Measurements from ENCODE around the gene SFXN3. TPM values are rescaled to one million over a fixed set of nuclear protein-coding genes. Genes with fewer than 3 reads are reported as not detected.
A peak's percentile ranks its signal among the peaks of the same experiment; 100 is the strongest.

SFXN3 gene
- total and polyA plus RNA-seq, 2 experiments from 2014 or later, result 0.68 to 3.8 TPM

DNA sequence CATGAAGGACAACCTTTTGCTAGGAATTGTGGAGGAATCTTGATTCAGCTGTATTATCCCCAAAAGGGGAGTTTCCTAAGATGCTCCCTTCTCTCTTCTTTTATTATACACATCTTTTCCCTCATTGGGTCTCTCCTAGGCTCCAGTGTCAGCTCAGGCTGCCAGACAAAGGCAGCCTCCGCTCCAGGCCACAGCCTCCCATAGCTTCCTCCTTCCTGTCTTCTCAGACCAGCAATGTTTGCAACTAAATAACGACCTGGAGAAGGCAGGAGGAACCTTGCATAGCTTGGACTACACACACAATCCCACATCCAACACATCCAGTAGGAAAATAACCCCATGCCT, 12.3 kb downstream of the SFXN3 start:
- H3K4me2 ChIP-seq, result peak overlapping the region; percentile 86
- Mint-ChIP-seq H3K4me1 (peaks cover 31% of the 10 kb centered on the region), H3K27ac (0 out of 2 replicates have a peak overlapping the region, but pooled peaks have one; percentile 9), H3K9me3 (no peaks in the 10 kb centered on the region), H3K27me3 (ENCODE audit: insufficient read depth, low read depth, poor library complexity) (peaks cover 62% of the 10 kb centered on the region), H3K4me3 (peak overlapping the region; percentile 90), H3K36me3 (ENCODE audit: low read depth) (no peaks in the 10 kb centered on the region)
- H3K27me3 ChIP-seq (ENCODE audit: insufficient read depth), result peaks cover 70% of the 10 kb centered on the region
- ATAC-seq (no peak), DNase-seq (ENCODE audit: low spot score) (no peak)
- H3K4me3 ChIP-seq, result peak overlapping the region; percentile 57
- TF ChIP-seq ZNF331 (CRISPR knock-in tag; IDR thresholded peaks at IDR 0.05; ENCODE audit: low read depth), result no peak
- TF ChIP-seq JUNB (IDR thresholded peaks at IDR 0.05; ENCODE audit: unreplicated experiment), result no peak
- no peak for TF ChIP-seq NANOG (IDR thresholded peaks at IDR 0.05; ENCODE audit: borderline replicate concordance)
- peak; percentile 11 for TF ChIP-seq EZH2 (IDR thresholded peaks at IDR 0.05; ENCODE audit: low read depth, unreplicated experiment)
- H4K20me1 ChIP-seq (replicated peaks; ENCODE audit: insufficient read depth), result 0 out of 2 replicates have a peak, but pooled peaks cover 6% of the 10 kb centered on the region
- no peaks in the 10 kb centered on the region for H3K9me2 ChIP-seq (ENCODE audit: insufficient read depth)
- H3K4me1 ChIP-seq (ENCODE audit: insufficient read depth), result peaks cover 23% of the 10 kb centered on the region
- H2AFZ ChIP-seq, result peak overlapping the region; percentile 96
- no peaks in the 10 kb centered on the region for H3K79me2 ChIP-seq (replicated peaks; ENCODE audit: insufficient read depth)
- 0 out of 2 replicates have a peak overlapping the region, but pooled peaks have one; percentile 28 for H3K27ac ChIP-seq (ENCODE audit: low read depth)
- no peaks in the 10 kb centered on the region for H3K36me3 ChIP-seq (ENCODE audit: insufficient read depth)
- H3F3A ChIP-seq (replicated peaks; ENCODE audit: low read depth), result peaks cover 8% of the 10 kb centered on the region; the same call in 1 of the 2 replicates

DNA sequence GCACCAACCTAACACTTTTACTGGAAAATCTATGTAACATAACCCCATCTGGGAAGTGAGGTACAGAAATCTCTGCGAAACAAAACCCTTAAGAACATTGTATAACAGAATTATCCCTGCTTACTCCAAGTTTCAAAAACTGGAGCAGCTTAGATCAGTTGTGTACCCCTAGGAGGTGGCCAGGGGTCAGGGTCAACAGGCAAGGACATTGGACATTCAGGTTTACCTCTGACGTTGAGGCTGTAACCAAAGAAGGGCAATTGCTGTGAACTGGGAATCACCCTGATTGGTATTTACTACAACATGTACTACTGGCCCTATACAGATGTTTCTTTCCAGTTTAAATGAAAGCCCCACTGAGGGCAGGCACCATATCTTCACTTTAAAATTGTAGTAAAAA, 13.1 kb downstream of the SFXN3 start:
- Mint-ChIP-seq H3K9me3 (no peaks in the 10 kb centered on the region), H3K27ac (no peak overlapping the region), H3K27me3 (ENCODE audit: insufficient read depth, low read depth, poor library complexity) (peaks cover 63% of the 10 kb centered on the region), H3K4me3 (no peak overlapping the region), H3K4me1 (peaks cover 38% of the 10 kb centered on the region), H3K36me3 (ENCODE audit: low read depth) (no peaks in the 10 kb centered on the region)
- Histone ChIP-seq H3K4me2 (no peak overlapping the region), H3F3A (replicated peaks; ENCODE audit: low read depth) (peaks cover 16% of the 10 kb centered on the region), H3K79me2 (replicated peaks; ENCODE audit: insufficient read depth) (no peaks in the 10 kb centered on the region), H3K9me2 (ENCODE audit: insufficient read depth) (no peaks in the 10 kb centered on the region), H3K36me3 (ENCODE audit: insufficient read depth) (no peaks in the 10 kb centered on the region), H3K4me3 (no peak overlapping the region), H3K27me3 (ENCODE audit: insufficient read depth) (peaks cover 74% of the 10 kb centered on the region), H2AFZ (no peak overlapping the region), H3K4me1 (ENCODE audit: insufficient read depth) (peaks cover 31% of the 10 kb centered on the region), H3K27ac (ENCODE audit: low read depth) (no peak overlapping the region), H4K20me1 (replicated peaks; ENCODE audit: insufficient read depth) (peaks cover 13% of the 10 kb centered on the region; the same call in 1 of the 2 replicates)
- DNase-seq (ENCODE audit: low spot score) (no peak), ATAC-seq (no peak)
- TF ChIP-seq POLR2AphosphoS5 (IDR thresholded peaks at IDR 0.05; ENCODE audit: low read depth), result no peak
- TF ChIP-seq, protein P1, sequence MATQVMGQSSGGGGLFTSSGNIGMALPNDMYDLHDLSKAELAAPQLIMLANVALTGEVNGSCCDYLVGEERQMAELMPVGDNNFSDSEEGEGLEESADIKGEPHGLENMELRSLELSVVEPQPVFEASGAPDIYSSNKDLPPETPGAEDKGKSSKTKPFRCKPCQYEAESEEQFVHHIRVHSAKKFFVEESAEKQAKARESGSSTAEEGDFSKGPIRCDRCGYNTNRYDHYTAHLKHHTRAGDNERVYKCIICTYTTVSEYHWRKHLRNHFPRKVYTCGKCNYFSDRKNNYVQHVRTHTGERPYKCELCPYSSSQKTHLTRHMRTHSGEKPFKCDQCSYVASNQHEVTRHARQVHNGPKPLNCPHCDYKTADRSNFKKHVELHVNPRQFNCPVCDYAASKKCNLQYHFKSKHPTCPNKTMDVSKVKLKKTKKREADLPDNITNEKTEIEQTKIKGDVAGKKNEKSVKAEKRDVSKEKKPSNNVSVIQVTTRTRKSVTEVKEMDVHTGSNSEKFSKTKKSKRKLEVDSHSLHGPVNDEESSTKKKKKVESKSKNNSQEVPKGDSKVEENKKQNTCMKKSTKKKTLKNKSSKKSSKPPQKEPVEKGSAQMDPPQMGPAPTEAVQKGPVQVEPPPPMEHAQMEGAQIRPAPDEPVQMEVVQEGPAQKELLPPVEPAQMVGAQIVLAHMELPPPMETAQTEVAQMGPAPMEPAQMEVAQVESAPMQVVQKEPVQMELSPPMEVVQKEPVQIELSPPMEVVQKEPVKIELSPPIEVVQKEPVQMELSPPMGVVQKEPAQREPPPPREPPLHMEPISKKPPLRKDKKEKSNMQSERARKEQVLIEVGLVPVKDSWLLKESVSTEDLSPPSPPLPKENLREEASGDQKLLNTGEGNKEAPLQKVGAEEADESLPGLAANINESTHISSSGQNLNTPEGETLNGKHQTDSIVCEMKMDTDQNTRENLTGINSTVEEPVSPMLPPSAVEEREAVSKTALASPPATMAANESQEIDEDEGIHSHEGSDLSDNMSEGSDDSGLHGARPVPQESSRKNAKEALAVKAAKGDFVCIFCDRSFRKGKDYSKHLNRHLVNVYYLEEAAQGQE (IDR thresholded peaks at IDR 0.05; ENCODE audit: unreplicated experiment), result no peak
- TF ChIP-seq, protein P2, sequence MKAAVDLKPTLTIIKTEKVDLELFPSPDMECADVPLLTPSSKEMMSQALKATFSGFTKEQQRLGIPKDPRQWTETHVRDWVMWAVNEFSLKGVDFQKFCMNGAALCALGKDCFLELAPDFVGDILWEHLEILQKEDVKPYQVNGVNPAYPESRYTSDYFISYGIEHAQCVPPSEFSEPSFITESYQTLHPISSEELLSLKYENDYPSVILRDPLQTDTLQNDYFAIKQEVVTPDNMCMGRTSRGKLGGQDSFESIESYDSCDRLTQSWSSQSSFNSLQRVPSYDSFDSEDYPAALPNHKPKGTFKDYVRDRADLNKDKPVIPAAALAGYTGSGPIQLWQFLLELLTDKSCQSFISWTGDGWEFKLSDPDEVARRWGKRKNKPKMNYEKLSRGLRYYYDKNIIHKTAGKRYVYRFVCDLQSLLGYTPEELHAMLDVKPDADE (IDR thresholded peaks at IDR 0.05), result no peak
- TF ChIP-seq STAT1 (IDR thresholded peaks at IDR 0.05; ENCODE audit: unreplicated experiment), result no peak
- TF ChIP-seq JUNB (IDR thresholded peaks at IDR 0.05; ENCODE audit: unreplicated experiment), result no peak
- no peak for TF ChIP-seq ZNF114 (CRISPR knock-in tag; IDR thresholded peaks at IDR 0.05)
- TF ChIP-seq CREB1 (CRISPR knock-in tag; IDR thresholded peaks at IDR 0.05; ENCODE audit: low read depth), result no peak
- TF ChIP-seq, protein P3, sequence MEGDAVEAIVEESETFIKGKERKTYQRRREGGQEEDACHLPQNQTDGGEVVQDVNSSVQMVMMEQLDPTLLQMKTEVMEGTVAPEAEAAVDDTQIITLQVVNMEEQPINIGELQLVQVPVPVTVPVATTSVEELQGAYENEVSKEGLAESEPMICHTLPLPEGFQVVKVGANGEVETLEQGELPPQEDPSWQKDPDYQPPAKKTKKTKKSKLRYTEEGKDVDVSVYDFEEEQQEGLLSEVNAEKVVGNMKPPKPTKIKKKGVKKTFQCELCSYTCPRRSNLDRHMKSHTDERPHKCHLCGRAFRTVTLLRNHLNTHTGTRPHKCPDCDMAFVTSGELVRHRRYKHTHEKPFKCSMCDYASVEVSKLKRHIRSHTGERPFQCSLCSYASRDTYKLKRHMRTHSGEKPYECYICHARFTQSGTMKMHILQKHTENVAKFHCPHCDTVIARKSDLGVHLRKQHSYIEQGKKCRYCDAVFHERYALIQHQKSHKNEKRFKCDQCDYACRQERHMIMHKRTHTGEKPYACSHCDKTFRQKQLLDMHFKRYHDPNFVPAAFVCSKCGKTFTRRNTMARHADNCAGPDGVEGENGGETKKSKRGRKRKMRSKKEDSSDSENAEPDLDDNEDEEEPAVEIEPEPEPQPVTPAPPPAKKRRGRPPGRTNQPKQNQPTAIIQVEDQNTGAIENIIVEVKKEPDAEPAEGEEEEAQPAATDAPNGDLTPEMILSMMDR (conservative IDR thresholded peaks at IDR 0.05; ENCODE audit: low read depth in 2 of 2), result no peak
